Endothelial cell of umbilical vein (primary cell): ENCODE measurements around the gene RPL36AL.

Experiments used
- CTCF ChIP-seq, 2 donors: IDR thresholded peaks; 1 replicate in 1 of 2; 2 replicates in 1 of 2; pipeline ENCODE4 v1.5.1; 2011; ENCODE audit warnings: low read length in 2 of 2, mild to moderate bottlenecking in 2 of 2, moderate library complexity in 2 of 2, control low read depth in 1 of 2, inconsistent platforms in 1 of 2, low read depth in 1 of 2; ENCODE audit not compliant: insufficient read depth in 1 of 2; ENCODE audit errors: extremely low read depth in 1 of 2
- EZH2 ChIP-seq: IDR thresholded peaks from 2 replicates; pipeline ENCODE4 v1.6.1; 2012; ENCODE audit warnings: borderline replicate concordance, low read depth, mild to moderate bottlenecking, moderate library complexity, low read length, inconsistent platforms; ENCODE audit not compliant: severe bottlenecking
- FOS ChIP-seq: IDR thresholded peaks from 2 replicates; pipeline ENCODE4 v1.6.1; 2011; ENCODE audit warnings: mild to moderate bottlenecking, low read length, moderate library complexity, borderline replicate concordance; ENCODE audit not compliant: insufficient read depth
- GATA2 ChIP-seq: IDR thresholded peaks from 2 replicates; pipeline ENCODE4 v1.7.0; 2011; ENCODE audit warnings: low read depth, mild to moderate bottlenecking, moderate library complexity, mixed read lengths, low read length; ENCODE audit not compliant: insufficient read length, insufficient read depth
- POLR2A ChIP-seq: IDR thresholded peaks from 2 replicates; pipeline ENCODE4 v1.6.1; 2012; ENCODE audit warnings: low read depth, mild to moderate bottlenecking, control low read depth, low read length
- POLR2AphosphoS5 ChIP-seq: IDR thresholded peaks from 2 replicates; pipeline ENCODE4 v1.6.1; 2012; ENCODE audit warnings: low read depth, mild to moderate bottlenecking, control low read depth, low read length, moderate library complexity; ENCODE audit not compliant: insufficient read depth
- TF ChIP-seq, protein P1 (sequence below): IDR thresholded peaks from 2 replicates; pipeline ENCODE4 v1.6.1; 2011; ENCODE audit not compliant: insufficient read depth, insufficient read length

DNA sequence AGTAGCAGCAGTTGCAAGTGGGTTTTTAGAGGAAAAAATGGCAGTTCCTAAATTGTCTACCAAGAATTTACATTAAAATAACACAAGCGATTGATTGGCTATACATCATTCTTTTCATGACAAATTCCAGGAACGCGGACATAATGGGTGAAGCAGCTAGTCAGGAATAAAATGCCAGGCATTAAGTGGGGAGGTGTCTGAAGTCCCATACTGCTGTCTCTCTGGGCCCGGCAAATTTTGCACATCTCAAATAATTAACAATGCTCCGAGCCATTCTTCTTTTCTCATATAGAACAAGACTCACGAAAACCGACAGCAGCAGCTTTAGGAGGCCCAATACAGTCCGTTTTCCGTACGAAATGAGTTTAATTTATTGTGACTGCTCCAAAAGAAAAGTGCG lies 696 bp downstream of the RPL36AL start:
- TF ChIP-seq CTCF (IDR thresholded peaks at IDR 0.05; ENCODE audit: extremely low read depth in 1 of 2, insufficient read depth in 1 of 2, low read depth in 1 of 2, low read length in 2 of 2) = no peak
- TF ChIP-seq POLR2A = no peak
- TF ChIP-seq POLR2AphosphoS5 = no peak
- no peak for TF ChIP-seq EZH2
- TF ChIP-seq GATA2 = no peak
- TF ChIP-seq, protein P1, sequence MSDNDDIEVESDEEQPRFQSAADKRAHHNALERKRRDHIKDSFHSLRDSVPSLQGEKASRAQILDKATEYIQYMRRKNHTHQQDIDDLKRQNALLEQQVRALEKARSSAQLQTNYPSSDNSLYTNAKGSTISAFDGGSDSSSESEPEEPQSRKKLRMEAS = no peak
- no peak for TF ChIP-seq FOS
